Measurements from ENCODE around the gene ABCB9. TPM values are rescaled to one million over a fixed set of nuclear protein-coding genes. Genes with fewer than 3 reads are reported as not detected.
"Not testable (repeated sequence)": the region's sequence is repeated elsewhere in the genome, so short reads cannot be mapped to it uniquely, and the experiment has no call there.

Gene ABCB9
- total RNA-seq, 2 experiments from 2014 or later = 4.7 to 6.7 TPM

DNA sequence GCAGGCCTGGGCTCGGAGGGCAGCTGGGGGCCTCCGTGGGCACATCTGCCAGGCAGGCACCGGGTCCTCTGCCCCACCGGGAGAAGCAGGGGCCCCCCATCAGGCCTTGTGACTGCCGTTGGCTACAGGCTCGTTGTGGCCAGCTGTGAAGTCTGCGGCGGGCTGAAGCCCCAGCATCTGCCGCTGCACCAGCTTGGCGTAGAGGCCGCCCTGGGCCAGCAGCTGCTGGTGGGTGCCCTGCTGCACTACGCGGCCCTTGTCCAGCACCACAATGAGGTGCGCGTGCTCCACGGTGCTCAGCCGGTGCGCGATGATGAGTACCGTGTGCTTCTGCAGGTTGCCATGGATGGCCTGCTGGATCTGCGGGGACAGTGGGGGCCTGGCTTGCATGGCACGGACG, 36.5 kb downstream of the ABCB9 start:
- Mint-ChIP-seq H3K27me3 (no peaks in the 10 kb centered on the region), H3K4me1 (peaks cover 9% of the 10 kb centered on the region), H3K9me3 (no peaks in the 10 kb centered on the region), H3K27ac (no peak overlapping the region), H3K4me3 (no peak overlapping the region), H3K36me3 (ENCODE audit: low read depth) (no peaks in the 10 kb centered on the region)
- no peak for DNase-seq
- ChIA-PET CTCF (interaction anchor here (0.6 to 1.4 kb wide), 4 partner anchors 23 to 1105 kb away, joined by 3 to 7 read pairs (median 4); no protein-coding TSS in a partner anchor), POLR2A (no interaction called here)

DNA sequence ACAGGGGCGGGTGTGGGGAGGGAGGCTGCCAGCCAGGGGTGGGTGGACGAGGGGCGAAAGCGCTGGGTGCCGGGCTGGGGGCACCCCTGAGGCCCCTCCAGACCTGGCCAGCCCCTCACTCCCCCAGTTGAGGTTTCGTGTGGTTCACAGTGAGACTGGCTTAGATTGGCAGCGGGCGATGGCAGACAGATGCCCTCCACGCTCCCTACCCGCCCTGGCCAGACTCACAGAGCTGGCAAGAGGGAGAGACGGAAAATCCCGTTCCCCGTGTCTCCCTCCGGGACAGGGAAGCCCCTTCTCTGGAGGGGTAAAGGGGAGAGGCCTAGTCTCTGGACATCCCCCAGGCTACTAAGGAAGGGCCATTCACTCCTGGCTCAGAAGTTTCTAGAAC, 37.1 kb downstream of the ABCB9 start:
- ChIA-PET CTCF (interaction anchor here (0.6 kb wide), 1 partner anchor 24 kb away, joined by 3 read pairs; no protein-coding TSS in a partner anchor), POLR2A (no interaction called here)
- Mint-ChIP-seq H3K36me3 (ENCODE audit: low read depth) (no peaks in the 10 kb centered on the region), H3K27ac (no peak overlapping the region), H3K27me3 (no peaks in the 10 kb centered on the region), H3K9me3 (no peaks in the 10 kb centered on the region), H3K4me1 (peaks cover 9% of the 10 kb centered on the region), H3K4me3 (no peak overlapping the region)
- DNase-seq = no peak

DNA sequence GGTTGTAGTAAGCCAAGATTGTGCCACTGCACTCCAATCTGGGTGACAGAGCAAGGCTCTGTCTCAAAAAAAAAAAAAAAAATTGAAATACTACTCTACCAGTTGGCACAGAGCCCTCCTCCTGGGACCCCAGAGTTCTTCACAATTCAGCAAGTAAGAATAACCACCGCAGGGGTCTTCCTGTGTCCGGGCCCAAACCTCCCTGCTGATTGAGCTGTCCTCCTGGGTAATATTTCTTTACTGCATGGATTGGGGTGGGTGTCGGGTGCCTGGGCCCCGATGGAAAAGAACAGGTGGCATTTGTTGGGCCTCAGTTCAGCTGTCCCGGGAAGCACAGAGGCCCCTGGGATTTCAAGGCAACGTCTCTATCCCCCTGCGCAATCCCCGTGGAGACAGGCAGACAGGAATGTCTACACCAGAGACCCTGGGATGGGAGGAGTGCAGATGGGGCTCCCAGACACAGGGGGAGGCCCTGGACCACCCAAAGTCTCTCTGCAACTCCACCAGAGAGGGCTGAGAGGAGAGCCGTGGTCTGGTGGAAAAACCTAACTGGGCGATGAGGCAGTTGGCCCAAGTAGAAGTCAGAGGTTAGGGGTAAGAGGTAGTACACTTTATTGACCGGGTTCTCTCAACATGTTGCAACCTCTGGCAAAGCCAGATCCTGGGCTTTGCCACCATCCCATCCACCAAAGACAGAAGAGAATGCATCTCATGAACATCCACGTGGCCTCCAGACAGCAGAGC, 37.7 kb downstream of the ABCB9 start:
- H3K36me3 Mint-ChIP-seq (ENCODE audit: low read depth) = no peaks in the 10 kb centered on the region
- POLR2A ChIA-PET = no interaction called here
- no peak overlapping the region for H3K4me3 Mint-ChIP-seq
- H3K27ac Mint-ChIP-seq = peak overlapping the region; percentile 62
- CTCF ChIA-PET = no interaction called here
- H3K27me3 Mint-ChIP-seq = no peaks in the 10 kb centered on the region
- peaks cover 9% of the 10 kb centered on the region for H3K4me1 Mint-ChIP-seq
- H3K9me3 Mint-ChIP-seq = no peaks in the 10 kb centered on the region
- no peak for DNase-seq

DNA sequence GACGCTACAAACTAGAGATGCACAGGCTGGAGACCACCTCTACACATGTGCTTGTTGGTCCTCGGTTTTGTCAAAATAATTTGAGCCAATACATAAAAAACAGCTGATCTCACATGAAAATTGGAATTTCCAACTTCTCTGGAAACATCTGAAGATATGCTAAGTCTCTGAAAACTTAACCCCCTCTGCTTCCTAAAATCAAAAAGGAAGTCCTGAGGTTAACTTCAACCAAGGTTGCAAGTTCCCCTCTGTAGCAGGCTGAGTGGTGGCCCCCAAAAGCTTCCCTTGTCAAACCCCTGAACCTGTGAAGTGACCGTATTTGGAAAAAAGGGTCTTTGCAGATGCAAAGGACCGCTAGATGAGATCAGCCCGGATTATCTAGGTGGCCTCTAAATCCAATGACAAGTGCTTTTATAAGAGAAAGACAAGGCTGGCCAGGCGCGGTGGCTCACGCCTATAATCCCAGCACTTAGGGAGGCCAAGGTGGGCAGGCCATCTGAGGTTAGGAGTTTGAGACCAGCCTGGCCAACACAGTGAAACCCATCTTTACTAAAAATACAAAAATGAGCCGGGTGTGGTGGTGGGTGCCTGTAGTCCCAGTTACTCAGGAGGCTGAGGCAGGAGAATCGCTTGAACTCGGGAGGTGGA, 38.4 kb downstream of the ABCB9 start:
- Mint-ChIP-seq H3K9me3 (no peaks in the 10 kb centered on the region), H3K4me3 (no peak overlapping the region), H3K27ac (no peak overlapping the region), H3K4me1 (peaks cover 9% of the 10 kb centered on the region), H3K36me3 (ENCODE audit: low read depth) (no peaks in the 10 kb centered on the region), H3K27me3 (no peaks in the 10 kb centered on the region)
- POLR2A ChIA-PET = no interaction called here
- CTCF ChIA-PET = no interaction called here
- no peak for DNase-seq

DNA sequence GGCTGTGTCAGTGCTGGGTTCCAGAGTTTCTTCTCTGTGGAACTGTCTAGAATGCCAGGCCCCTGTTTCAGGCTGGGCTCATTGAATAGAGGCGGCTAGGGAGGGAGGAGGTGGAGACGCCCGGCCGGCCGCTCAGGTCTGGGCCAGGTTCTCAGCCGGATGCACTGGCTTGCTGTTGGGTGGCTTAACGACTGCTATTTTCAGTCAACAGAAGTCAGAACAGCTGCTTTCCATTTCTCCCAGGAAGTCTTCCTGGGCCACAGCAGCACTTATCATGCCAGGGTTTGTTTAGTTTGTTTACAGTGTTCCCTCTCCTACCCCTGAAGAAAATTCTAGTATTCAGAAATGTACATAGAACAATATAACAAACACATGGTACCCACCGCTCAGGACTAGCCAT, 44.3 kb downstream of the ABCB9 start:
- CTCF ChIA-PET = interaction anchor here (0.7 to 1.4 kb wide), 4 partner anchors 10 to 138 kb away, joined by 3 read pairs; partner anchors contain the start of gene VPS37B
- H3K9me3 Mint-ChIP-seq = no peaks in the 10 kb centered on the region
- POLR2A ChIA-PET = no interaction called here

DNA sequence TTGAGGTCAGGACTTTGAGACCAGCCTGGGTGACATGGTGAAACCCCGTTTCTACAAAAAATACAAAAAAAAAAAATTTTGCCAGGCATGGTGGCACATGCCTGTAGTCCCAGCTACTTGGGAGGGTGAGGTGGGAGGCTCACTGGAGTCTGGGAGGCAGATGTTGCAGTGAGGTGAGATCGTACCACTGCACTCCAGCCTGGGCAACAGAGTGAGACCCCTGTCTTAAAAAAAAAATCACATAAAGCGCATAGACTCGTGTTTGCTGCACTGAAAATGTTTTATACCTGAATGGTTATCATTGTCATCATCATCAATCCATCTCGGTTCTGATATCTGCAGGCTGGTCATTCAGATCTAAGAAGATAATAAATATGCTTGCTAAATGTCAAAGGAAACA, 45.6 kb downstream of the ABCB9 start:
- Mint-ChIP-seq H3K27ac (no peak overlapping the region), H3K27me3 (no peaks in the 10 kb centered on the region), H3K36me3 (ENCODE audit: low read depth) (no peaks in the 10 kb centered on the region), H3K4me1 (peaks cover 8% of the 10 kb centered on the region), H3K9me3 (no peaks in the 10 kb centered on the region), H3K4me3 (no peak overlapping the region)
- DNase-seq = no peak
- ChIA-PET POLR2A (no interaction called here), CTCF (interaction anchor here (0.7 kb wide), 1 partner anchor 94 kb away, joined by 4 read pairs; no protein-coding TSS in a partner anchor)

More for the DNA sequence above, 44.3 kb downstream of the ABCB9 start:
- Mint-ChIP-seq H3K4me3 (no peak overlapping the region), H3K4me1 (peaks cover 8% of the 10 kb centered on the region), H3K36me3 (ENCODE audit: low read depth) (no peaks in the 10 kb centered on the region), H3K27ac (no peak overlapping the region), H3K27me3 (no peaks in the 10 kb centered on the region)
- no peak for DNase-seq

DNA sequence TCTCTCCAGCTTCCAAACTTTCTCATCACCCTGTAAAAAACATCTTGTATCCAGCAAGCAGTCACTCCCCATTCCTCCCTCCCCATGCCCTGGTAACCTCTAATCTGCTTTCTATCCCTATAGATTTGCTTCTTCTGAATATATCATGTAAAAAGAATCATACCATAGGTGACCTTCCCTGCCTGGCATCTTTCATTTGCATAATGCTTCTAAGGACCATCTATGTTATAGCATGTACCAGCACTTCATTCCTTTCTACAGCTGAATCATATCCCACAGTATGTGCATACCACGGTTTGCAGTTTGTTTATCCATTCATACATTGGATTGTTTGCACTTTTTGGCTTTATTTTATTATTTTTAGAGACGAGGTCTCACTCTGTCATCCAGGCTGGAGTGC, 47.4 kb downstream of the ABCB9 start:
- DNase-seq = no peak
- H3K36me3 Mint-ChIP-seq (ENCODE audit: low read depth) = no peaks in the 10 kb centered on the region
- no peaks in the 10 kb centered on the region for H3K9me3 Mint-ChIP-seq
- no peak overlapping the region for H3K4me3 Mint-ChIP-seq
- no peak overlapping the region for H3K27ac Mint-ChIP-seq
- CTCF ChIA-PET = no interaction called here
- H3K4me1 Mint-ChIP-seq = peaks cover 8% of the 10 kb centered on the region
- no peaks in the 10 kb centered on the region for H3K27me3 Mint-ChIP-seq
- POLR2A ChIA-PET = no interaction called here

DNA sequence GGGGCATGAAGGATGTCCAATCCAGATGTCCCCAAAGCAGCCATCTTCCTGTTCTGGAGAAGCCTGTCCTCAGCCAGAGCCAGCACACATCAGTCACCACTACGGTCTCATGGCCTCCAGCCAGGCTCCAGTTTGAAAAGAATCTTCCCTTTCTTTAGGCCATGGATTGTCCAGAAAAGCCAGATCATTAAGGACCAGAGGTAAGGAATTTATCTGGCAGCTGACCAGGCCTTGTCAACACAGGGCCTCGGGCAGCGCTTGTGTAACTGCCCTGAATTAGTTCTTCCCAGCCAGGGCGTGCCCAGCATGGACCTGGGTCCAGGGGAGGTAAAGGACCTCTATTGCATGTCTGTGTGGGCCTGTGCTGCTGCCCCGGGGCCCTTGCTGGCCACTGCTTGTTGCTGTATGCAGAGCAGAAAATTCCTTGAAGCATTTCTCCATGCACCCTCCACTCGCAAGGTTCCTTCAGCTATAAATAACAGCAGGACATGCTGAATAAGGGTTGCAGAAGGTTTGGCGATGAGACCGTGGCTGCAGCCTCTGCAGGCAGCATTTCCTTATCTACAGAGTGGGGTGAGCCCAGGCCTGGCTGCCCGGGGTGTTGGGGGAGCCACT, 48.6 kb downstream of the ABCB9 start:
- POLR2A ChIA-PET = no interaction called here
- Mint-ChIP-seq H3K36me3 (ENCODE audit: low read depth) (no peaks in the 10 kb centered on the region), H3K4me1 (peaks cover 9% of the 10 kb centered on the region), H3K9me3 (no peaks in the 10 kb centered on the region), H3K27me3 (no peaks in the 10 kb centered on the region), H3K4me3 (no peak overlapping the region), H3K27ac (no peak overlapping the region)
- DNase-seq = no peak
- CTCF ChIA-PET = interaction anchor here (0.5 kb wide), 1 partner anchor 28 kb away, joined by 3 read pairs; no protein-coding TSS in a partner anchor

DNA sequence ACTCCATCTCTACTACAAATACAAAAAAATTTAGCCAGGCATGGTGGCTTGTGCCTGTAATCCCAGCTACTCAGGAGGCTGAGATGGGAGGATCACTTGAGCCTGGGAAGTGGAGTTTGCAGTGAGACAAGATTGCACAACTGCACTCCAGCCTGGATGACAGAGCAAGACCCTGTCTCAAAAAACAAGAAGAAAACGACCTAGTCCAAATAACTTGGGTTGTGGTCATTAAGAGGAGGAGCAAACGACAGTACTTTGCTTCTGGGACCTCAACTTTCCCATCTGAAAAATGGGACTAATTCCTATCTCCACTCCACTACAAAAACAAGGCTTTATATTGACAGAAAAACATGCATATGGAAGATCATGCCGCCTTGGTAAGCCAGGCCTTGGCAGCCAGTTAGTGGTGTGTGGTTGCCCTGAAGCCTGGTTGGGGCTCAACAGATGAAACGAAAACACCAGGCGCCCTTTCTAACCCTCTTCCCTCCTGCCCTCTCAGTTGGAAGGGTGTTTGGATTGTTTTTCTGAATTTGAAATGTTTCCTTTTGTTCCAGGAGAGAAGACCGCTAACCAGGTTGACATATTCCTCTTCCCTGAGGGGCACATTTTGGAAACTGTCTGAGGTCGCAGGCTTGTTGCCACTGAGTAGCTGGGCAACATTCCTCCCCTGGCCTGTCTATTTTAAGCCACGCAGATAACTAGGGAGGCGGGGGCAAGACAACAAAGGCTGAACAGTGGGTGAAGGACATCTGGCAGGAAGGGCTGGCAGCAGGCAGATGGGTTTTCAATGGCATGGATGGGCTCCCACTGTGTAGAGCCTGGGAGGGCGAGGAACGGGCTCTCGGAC, 56.6 kb downstream of the ABCB9 start:
- Mint-ChIP-seq H3K27me3 (peaks cover 7% of the 10 kb centered on the region), H3K27ac (no peak overlapping the region), H3K4me3 (no peak overlapping the region), H3K9me3 (no peaks in the 10 kb centered on the region), H3K36me3 (ENCODE audit: low read depth) (peaks cover 2% of the 10 kb centered on the region), H3K4me1 (peaks cover 1% of the 10 kb centered on the region)
- POLR2A ChIA-PET = no interaction called here
- no peak for DNase-seq
- CTCF ChIA-PET = interaction anchor here (0.9 to 1.1 kb wide), 2 partner anchors 11 to 40 kb away, joined by 3 to 10 read pairs; no protein-coding TSS in a partner anchor

DNA sequence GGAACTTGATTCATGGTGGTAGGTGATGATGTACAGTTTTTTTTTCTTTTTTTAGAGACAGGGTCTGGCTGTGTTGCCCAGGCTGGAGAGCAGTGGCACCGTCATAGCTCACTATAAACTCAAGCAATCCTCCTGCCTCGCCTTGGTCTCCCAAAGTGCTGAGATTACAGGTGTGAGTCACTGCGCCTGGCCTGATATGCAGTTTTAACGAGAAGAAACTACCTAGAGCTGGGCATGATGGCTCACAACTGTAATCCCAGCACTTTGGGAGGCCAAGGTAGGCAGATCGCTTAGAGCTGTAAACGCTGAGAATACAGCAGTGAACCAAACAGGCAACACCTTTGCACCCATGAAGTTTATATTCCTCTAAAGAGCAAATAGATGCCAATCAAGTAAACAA, 57.3 kb downstream of the ABCB9 start:
- H3K36me3 Mint-ChIP-seq (ENCODE audit: low read depth) = peaks cover 2% of the 10 kb centered on the region
- ChIA-PET CTCF (interaction anchor here (0.9 to 1.1 kb wide), 3 partner anchors 11 to 40 kb away, joined by 3 to 10 read pairs (median 3); no protein-coding TSS in a partner anchor), POLR2A (no interaction called here)
- H3K9me3 Mint-ChIP-seq = no peaks in the 10 kb centered on the region
- H3K4me1 Mint-ChIP-seq = peaks cover 2% of the 10 kb centered on the region
- DNase-seq = no peak
- H3K27me3 Mint-ChIP-seq = peaks cover 9% of the 10 kb centered on the region
- H3K4me3 Mint-ChIP-seq = no peak overlapping the region
- no peak overlapping the region for H3K27ac Mint-ChIP-seq

DNA sequence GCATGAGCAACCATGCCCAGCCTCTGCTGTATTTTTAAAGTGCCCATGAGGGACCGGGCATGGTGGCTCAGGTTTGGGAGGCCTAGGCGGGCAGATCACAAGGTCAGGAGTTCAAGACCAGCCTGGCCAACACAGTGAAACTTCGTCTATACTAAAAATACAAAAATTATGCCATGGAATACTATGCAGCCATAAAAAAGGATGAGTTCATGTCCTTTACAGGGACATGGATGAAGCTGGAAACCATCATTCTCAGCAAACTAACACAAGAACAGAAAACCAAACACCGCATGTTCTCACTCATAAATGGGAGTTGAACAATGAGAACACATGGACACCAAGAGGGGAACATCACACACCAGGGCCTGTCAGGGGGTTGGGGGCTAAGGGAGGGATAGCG, 61.0 kb downstream of the ABCB9 start:
- CTCF ChIA-PET = interaction anchor here (0.6 kb wide), 1 partner anchor 60 kb away, joined by 4 read pairs; no protein-coding TSS in a partner anchor
- H3K36me3 Mint-ChIP-seq (ENCODE audit: low read depth); H3K4me3 Mint-ChIP-seq; DNase-seq; H3K9me3 Mint-ChIP-seq; H3K27ac Mint-ChIP-seq; POLR2A ChIA-PET: not testable (repeated sequence)
- Mint-ChIP-seq H3K27me3 (peaks cover 20% of the 10 kb centered on the region), H3K4me1 (peaks cover 29% of the 10 kb centered on the region)

DNA sequence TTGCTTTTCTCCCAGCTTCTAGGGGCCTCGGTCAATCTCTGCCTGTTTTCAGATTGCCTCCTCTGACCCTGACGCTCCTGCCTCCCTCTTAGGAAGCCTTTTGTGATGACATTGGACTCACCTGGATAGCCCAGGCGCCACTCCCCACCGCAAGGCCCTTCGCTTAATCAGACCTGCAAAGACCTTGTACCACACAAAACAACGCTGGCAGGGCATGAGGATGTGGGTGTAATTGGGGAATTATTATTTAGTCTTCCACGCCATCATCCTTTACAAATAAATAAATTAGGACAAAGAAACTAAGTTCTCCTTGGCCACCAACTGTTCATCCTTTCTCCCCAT, 62.6 kb downstream of the ABCB9 start:
- H3K4me3 Mint-ChIP-seq = no peak overlapping the region
- H3K27ac Mint-ChIP-seq = no peak overlapping the region
- H3K27me3 Mint-ChIP-seq = peaks cover 15% of the 10 kb centered on the region
- CTCF ChIA-PET = interaction anchor here (0.6 to 0.7 kb wide), 2 partner anchors 22 to 68 kb away, joined by 4 to 5 read pairs; no protein-coding TSS in a partner anchor
- no peak for DNase-seq
- H3K9me3 Mint-ChIP-seq = no peaks in the 10 kb centered on the region
- H3K36me3 Mint-ChIP-seq (ENCODE audit: low read depth) = peaks cover 3% of the 10 kb centered on the region
- peaks cover 45% of the 10 kb centered on the region for H3K4me1 Mint-ChIP-seq
- POLR2A ChIA-PET = no interaction called here
